HG02970 (cell line): ENCODE measurements around the gene SHPK.
"Not testable (repeated sequence)": the region's sequence is repeated elsewhere in the genome, so short reads cannot be mapped to it uniquely, and the experiment has no call there.

Experiments
- ATAC-seq: cut with Tn5 transposase; IDR thresholded peaks from one replicate; pipeline ENCODE4 v1.9.1; 2021; ENCODE audit warnings: mild to moderate bottlenecking, moderate library complexity, moderate number of reproducible peaks; ENCODE audit not compliant: unreplicated experiment, low FRiP score

Gene SHPK

DNA sequence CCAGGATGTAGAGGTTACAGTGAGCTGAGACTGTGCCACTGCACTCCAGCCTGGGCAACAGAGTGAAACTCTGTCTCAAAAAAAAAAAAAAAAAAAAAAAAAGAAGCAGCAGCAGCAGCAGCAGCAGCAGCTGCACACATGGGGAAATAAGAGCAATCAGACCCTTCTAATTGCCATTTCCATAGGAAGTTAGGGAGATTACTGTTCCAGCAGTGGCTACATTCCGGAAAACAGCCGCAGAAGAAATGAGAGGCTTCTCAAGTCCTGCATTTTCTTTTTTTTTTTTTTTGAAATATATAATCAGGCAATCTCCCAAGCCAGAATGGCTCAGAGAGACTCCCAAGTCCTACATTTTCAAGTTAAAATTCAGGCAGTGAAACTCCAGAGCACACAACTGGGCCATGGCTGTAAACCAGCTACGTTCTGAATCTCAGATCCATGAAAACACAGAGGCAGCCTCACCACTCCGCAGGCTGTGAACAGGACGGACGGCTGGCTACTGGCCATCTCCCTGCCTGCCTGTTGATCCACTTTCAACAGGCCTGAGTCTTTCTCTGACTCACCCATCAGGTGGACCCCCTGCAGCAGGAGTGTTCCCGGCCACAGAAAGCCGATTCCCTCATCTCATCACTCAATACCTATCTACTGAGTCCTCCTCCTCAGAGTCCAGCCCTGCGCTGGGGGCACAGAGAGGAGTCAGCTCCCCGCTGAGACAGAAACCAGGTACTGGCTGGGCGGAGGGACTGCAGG lies 41.8 kb downstream of the SHPK start:
- ATAC-seq = no peak

DNA sequence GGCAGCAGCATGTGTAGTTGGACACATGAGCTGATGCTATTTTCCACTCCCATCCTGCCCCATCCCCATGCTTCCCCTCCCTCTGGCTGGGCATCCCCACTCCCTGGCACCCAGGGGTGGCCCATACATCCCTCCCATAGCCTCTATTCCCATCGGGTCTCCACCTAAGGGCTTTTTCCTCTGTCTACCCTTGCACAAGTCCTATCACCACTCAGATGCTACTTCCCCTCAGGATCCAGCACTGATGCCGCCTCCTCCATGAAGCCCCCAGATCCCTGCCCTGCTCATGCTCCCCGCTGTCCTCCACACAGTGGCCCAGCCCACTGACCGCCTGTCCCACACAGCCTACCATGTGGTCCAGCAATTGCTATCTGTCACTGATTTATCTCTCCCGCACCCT lies 42.7 kb downstream of the SHPK start:
- ATAC-seq = no peak

- ATAC-seq = no peak
Observed at GRCh38 chr17:3592216-3592860, 43.7 kb downstream of the SHPK start.

DNA sequence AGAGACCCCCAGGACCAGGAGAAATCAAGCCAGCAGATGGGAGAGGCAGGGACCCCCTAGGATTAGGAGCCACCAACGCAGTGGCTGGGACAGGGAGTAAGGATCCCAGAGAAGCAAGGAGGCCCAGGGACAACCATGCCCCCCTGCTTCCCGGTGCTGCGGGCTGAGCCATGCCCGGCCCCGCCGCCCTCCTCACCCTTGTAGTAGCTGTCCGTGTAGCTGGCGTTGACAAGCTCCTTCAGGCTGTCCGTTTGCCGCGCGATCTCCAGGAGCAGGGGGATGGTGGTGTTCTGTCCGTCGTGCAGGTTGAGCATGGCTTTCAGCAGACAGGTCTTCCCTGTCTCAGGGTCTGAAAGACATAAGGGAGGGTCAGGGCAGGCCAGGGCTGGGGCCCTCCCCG lies 45.3 kb downstream of the SHPK start:
- no peak for ATAC-seq

DNA sequence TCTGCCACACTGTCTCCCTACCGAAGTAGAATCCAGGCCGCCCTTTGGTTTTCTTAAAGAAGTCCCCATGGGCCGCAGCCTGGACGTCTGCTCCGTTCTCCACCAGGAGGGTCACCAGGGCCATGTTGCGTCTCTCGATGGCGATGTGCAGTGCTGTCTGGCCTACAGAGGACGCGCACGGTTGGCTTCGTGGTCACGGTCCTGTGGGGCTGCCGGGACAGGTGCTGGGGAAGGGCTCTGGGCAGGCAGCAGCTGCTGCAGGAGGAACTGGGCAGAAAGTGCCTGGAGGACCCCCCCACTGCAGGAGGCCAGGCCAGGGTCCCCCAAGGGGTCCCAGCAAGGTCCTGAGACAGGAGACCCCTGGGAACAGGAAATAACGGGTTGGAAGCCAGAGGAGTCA lies 45.8 kb downstream of the SHPK start:
- ATAC-seq = no peak

DNA sequence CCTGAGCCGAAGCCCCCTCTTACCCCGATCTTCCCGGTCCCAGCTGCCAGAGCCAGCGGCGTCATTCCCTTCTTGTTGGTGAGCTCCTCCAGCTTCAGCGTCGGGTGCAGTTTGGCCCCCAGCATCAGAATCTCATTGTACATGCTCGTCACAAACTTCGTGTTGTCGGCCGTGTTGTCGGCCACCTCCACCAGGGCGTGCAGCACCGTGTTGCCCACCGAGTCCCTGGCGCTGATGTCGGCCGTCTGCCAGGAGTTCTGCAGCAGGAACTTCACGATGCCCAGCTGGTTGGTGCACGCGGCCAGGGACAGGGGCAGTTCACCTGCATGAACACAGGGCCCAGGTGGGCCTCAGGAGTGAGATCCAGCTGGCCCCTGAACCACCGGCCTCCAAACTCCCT lies 46.3 kb downstream of the SHPK start:
- no peak for ATAC-seq

- no peak for ATAC-seq
Observed at GRCh38 chr17:3585826-3586225, 50.2 kb downstream of the SHPK start.

DNA sequence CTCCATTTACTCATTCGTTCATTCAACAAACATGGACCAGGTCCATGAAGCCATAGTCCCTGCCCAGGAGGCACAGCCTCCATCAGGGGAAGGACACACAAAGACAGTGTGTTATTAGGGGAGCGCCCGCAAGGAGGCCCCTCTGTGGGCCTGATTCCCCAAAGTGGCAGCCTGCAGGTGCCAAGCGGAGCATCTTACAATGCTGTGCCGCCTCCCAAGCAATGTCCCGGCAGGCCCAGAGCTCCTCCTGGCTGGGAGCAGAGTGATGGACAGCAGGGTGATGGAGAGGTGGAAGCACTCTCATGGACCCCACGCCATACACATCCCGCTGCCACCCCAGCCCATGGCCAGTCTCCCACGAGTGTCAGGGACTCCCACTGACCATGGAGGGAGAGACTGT lies 52.6 kb downstream of the SHPK start:
- ATAC-seq = no peak

DNA sequence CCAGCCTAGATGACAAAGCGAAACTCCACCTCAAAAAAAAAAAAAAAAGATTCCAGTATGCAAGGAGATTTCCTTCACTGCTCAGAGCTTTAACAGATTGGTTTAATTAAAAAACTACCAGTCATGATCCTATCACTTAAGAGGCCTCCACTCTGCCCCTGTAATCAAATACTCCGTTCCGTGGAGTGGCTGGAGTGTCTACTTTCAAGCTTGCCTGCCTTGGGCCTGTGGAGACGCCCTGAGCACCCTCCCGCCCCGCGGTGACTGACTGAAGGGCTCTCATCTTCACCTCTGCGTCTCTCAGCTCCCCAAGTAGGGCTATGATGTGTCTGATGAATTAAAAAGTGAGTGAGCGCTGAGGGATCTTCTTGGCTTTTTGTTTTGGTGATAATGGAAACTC lies 53.1 kb downstream of the SHPK start:
- no peak for ATAC-seq

DNA sequence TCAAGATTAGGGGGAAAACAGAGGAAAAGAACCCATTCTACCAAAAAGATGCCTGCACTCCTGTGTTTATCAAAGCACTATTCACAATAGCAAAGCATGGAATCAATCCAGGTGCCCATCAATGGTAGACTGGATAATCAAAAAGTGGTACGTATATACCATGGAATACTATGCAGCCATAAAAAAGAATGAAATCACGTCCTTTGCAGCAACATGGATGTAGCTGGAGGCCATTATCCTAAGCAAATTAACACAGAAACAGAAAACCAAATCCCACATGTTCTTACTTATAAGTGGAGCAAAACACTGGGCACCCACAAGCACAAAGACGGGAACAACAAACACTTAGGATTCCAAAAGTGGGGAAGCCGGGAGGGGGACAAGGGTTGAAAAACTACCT lies 57.4 kb downstream of the SHPK start:
- ATAC-seq = not testable (repeated sequence)

DNA sequence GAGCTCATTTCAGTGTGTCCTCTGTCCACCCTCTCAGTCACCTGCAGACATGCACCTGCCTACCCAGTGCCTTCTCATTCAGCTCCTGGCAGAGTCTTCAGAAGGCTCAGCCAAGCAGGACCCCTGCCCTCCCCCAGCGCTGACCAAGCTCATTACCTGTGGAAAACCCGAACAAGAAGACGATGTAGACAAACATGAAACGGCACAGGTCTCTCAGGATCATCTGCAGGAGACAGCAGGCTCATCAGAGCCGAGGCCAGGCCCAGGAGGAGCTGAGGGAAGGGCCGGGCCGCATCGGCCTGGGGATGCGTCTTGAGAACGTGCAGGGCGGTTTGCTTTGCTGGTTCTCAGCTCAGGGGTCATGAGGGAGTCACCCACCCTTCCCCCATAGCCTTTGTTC lies 59.1 kb downstream of the SHPK start:
- no peak for ATAC-seq

GRCh38 chr17:3575511-3575910 lies 60.5 kb downstream of the SHPK start:
- ATAC-seq = no peak

DNA sequence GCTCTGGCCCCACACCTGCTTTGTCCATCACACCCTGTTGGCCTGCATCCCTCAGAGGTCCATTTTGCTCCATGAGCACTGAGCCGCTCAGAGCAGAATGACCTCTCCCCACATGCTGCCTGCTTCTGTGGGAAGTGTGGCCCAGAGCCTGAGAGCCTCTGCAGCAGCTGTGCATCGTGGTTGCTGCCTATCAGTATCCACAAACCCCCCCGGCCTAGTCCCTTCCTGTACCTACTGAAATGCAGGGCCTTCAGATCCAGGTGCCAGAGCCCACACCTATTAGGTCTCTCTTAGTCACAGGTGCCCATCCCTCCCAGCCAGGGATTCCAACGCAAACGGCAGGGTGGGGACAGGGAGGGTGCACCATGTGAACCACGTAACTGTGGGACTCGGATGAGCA lies 61.8 kb downstream of the SHPK start:
- ATAC-seq = no peak

- no peak for ATAC-seq
Observed at GRCh38 chr17:3573246-3574100, 62.6 kb downstream of the SHPK start.

GRCh38 chr17:3572231-3572630 lies 63.8 kb downstream of the SHPK start:
- ATAC-seq = no peak

DNA sequence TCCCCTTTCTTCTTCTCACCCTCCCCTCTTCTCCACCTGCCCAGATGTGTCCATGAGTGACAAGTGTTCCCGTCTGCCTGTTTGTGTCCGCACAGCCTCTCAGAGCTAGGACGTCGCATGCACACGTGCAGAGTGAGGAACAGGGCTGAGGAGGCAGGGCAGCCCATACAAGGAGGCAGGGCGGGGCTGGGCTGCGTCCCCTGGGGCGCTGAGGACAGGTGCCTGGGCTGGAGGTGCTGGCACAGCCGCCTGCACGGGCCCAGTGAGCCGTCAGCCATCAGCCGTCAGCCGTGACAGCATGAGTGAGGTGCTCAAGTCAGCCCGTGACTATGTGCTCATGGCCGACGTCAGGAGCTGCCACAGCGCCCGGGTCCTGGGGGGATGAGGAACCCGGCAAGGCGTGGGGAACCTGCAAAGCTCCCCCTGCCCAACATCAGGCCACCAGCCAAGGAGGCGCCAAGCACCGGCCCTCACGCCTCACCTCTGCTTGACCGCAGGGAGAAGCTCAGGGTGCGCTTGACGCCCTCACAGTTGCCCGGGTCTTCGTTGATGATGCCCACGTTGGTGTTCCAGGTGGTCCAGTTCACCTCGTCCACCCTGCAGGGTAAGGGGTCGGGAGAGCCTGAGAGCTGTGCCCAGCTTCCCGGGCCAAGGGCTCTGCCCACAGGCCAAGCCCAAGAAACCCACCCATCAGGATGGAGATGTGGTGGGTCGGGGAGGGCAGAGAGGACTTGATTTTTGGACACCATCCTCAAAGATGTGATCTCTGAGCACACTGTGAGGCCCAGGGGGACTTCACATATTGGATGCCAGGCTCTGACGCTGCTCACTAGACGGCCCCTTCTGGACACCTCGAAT lies 64.8 kb downstream of the SHPK start:
- no peak for ATAC-seq

DNA sequence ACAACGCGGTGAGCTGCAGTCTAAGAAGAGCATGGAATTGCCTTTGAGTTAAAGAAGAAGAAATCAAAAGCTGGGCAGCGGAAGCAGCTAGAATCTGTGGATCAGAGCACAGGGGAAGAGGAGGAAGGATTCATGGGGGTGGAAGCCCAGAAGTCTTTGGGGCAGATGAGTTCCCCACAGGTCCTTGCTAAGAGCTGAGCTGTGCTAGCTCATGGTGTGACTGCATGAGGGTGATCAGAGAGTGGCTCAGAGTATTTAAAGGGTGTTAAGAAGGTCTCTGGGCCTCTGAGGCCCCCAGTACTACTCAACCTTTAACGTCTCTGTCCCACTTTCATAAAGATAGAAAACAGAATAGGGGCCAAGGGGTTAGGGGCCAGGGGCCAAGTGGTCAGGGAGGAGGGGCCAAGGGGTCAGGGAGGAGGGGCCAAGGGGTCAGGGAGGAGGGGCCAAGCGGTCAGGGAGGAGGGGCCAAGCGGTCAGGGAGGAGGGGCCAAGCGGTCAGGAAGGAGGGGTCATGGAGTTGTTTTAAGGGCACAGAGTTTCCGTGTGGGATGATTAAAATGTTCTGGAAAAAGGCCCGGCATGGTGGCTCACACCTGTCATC lies 66.4 kb downstream of the SHPK start:
- no peak for ATAC-seq

DNA sequence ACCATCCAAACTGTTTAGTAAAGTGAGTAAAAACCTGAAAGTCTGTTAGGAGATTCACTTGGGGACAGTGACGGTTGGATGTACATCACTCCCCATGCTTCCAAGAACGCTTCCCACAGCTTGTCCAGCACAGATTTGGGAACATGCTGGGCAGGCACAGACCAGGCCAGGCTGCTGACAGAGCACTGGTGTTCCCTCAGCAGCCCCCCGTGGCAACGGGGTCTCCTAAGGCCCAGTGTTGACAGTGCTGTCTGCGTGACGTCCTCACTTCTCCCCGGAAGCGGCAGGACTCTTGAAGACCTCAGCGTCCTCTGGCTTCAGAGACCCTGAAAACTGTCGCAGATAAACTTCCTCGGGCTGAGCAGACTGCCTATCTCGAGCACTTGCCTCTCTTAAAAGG lies 69.5 kb downstream of the SHPK start:
- ATAC-seq = no peak

DNA sequence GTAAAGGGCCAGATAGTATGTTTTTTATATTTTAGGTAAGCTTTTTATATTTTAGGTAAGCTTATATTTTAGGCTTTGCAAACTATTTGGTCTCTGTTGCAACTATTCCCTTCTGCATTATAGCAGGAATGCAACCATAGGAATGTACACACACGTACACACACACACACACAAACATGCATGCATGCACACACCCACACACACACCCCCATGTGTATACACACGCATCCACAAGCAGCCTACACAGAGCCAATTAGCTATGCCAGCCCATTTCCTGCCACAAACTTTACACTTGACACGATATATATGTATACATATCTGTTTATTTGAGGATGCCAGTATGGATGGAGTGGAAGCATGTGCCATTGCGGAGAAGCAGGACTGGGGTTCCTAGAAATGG lies 70.9 kb downstream of the SHPK start:
- ATAC-seq = no peak

DNA sequence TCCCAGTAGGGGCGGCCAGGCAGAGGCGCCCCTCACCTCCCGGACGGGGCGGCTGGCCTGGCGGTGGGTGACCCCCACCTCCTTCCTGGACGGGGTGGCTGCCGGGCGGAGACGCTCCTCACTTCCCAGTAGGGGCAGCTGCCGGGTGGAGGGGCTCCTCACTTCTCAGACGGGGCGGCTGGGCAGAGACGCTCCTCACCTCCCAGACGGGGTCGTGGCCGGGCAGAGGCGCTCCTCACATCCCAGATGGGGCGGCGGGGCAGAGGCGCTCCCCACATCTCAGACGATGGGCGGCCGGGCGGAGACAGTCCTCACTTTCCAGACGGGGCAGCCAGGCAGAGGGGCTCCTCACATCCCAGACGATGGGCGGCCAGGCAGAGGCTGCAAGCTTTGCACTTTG lies 71.8 kb downstream of the SHPK start:
- ATAC-seq = not testable (repeated sequence)
